K562 (cell line): ENCODE data around the gene CCN5. TPM values are rescaled to one million over a fixed set of nuclear protein-coding genes. Genes with fewer than 3 reads are reported as not detected.
A peak's percentile ranks its signal among the peaks of the same experiment; 100 is the strongest.

Experiments used
- ATAC-seq: fragments of 200-7000 bp; cut with Tn5 transposase; 3 replicates; pipeline ENCODE4 v1.9.1; 2020; ENCODE audit warnings: moderate library complexity
- BruUV-seq: library from RNA; stranded (reverse); fragments of 400-500 nt; replicated peaks from 2 replicates; lab custom pipeline; 2021; lab: Mats Ljungman, UMichigan
- CTCF ChIA-PET: fragments of 300-600 bp; formaldehyde crosslinking; extraction: SDS; loops from one replicate; lab custom pipeline; 2021; ENCODE audit warnings: low intra/inter-chr PET ratio; lab: Yijun Ruan, JAX
- POLR2A ChIA-PET: fragments of 300-600, 350-650 bp; sonication (Branson Sonifier 250); formaldehyde crosslinking; extraction: SDS; loops from one replicate; lab custom pipeline; 2021; ENCODE audit warnings: antibody characterized with exemption, inconsistent platforms; lab: Yijun Ruan, JAX
- DNase-seq, 4 experiments: peaks; one replicate each; pipeline versions ENCODE4 v3.0.0 to v3.0.0-alpha.2; 2011 to 2018; ENCODE audit warnings: low spot score in 3 of 4, mixed read lengths in 3 of 4; ENCODE audit errors: extremely low read depth in 1 of 4
- FAIRE-seq: peaks from 2 replicates; lab custom pipeline; 2011; peaks lifted over from hg19 to GRCh38; lab: Jason Lieb, UNC
- H2AFZ ChIP-seq: 2 replicates; pipeline ENCODE4 v1.6.0; 2011; ENCODE audit warnings: low read depth, low read length, control low read depth, inconsistent platforms
- H3K27ac ChIP-seq: fragments of 200-600 bp; 3 replicates; pipeline ENCODE4 v1.8.0; 2011; ENCODE audit warnings: low read depth, mild to moderate bottlenecking, control low read depth, inconsistent platforms, low read length, moderate library complexity, mixed read lengths; ENCODE audit errors: extremely low read depth
- H3K27me3 ChIP-seq, 2 experiments: fragments of 300-600 bp in 1 of 2; 2 replicates in 1 of 2; 3 replicates in 1 of 2; pipeline versions ENCODE4 v1.6.0 to v1.8.0; 2011; ENCODE audit warnings: inconsistent platforms in 2 of 2, low read length in 2 of 2, mild to moderate bottlenecking in 1 of 2, mixed read lengths in 1 of 2, moderate library complexity in 1 of 2; ENCODE audit not compliant: control insufficient read depth in 2 of 2, insufficient read depth in 2 of 2
- H3K36me3 ChIP-seq: fragments of 300-600 bp; 3 replicates; pipeline ENCODE4 v1.8.0; 2011; ENCODE audit warnings: mild to moderate bottlenecking, low read length, inconsistent platforms; ENCODE audit not compliant: control insufficient read depth, insufficient read depth
- H3K4me1 ChIP-seq, 2 experiments: fragments of 200-600 bp in 1 of 2; replicated peaks in 1 of 2; 2 replicates in 1 of 2; 3 replicates in 1 of 2; pipeline versions ENCODE4 v1.5.1 to v1.8.0; 2011; ENCODE audit warnings: inconsistent platforms in 2 of 2, low read length in 2 of 2, mild to moderate bottlenecking in 1 of 2, mixed read lengths in 1 of 2, moderate library complexity in 1 of 2; ENCODE audit not compliant: control insufficient read depth in 2 of 2, insufficient read depth in 2 of 2
- H3K4me2 ChIP-seq: 2 replicates; pipeline ENCODE4 v1.6.1; 2011; ENCODE audit warnings: low read length, control low read depth, inconsistent platforms, mixed read lengths; ENCODE audit not compliant: insufficient read depth
- H3K4me3 ChIP-seq: fragments of 200-600 bp; sonication (generic), shearing (Covaris generic); 2 replicates; pipeline ENCODE4 v1.5.1; 2016; ENCODE audit warnings: control low read depth, inconsistent platforms
- H3K79me2 ChIP-seq: fragments of 200-600 bp; 3 replicates; pipeline ENCODE4 v1.8.0; 2011; ENCODE audit warnings: low read length, inconsistent platforms; ENCODE audit not compliant: control insufficient read depth, insufficient read depth
- H3K9ac ChIP-seq, 2 experiments: 2 replicates each; pipeline versions ENCODE4 v1.6.0 to v1.6.1; 2011; ENCODE audit warnings: low read depth in 2 of 2, low read length in 2 of 2, control low read depth in 1 of 2, inconsistent platforms in 1 of 2, mild to moderate bottlenecking in 1 of 2, mixed read lengths in 1 of 2; ENCODE audit not compliant: insufficient read depth in 1 of 2
- H3K9me1 ChIP-seq: one replicate; pipeline ENCODE4 v1.6.0; 2011; ENCODE audit warnings: inconsistent platforms, mild to moderate bottlenecking, low read length, moderate library complexity; ENCODE audit not compliant: control insufficient read depth, insufficient read depth
- H3K9me3 ChIP-seq: replicated peaks from 2 replicates; pipeline ENCODE4 v1.5.1; 2011; ENCODE audit warnings: low read depth, low read length, inconsistent platforms; ENCODE audit not compliant: control insufficient read depth, insufficient read depth
- H4K20me1 ChIP-seq: replicated peaks from 2 replicates; pipeline ENCODE4 v1.6.1; 2011; ENCODE audit warnings: low read length, inconsistent platforms, mixed read lengths; ENCODE audit not compliant: control insufficient read depth, insufficient read depth
- BCOR ChIP-seq: fragments of 450-650 bp; IDR thresholded peaks from 2 replicates; pipeline ENCODE4 v1.6.1; 2016
- CTCF ChIP-seq, 3 experiments: IDR thresholded peaks in 2 of 3; conservative IDR thresholded peaks in 1 of 3; 2 replicates each; pipeline ENCODE4 v1.5.1; 2011 to 2012; ENCODE audit warnings: low read length in 3 of 3, mild to moderate bottlenecking in 3 of 3, control low read depth in 2 of 3, improper control_type of control experiment in 1 of 3, inconsistent platforms in 1 of 3, low read depth in 1 of 3, mixed read lengths in 1 of 3, moderate library complexity in 1 of 3; ENCODE audit not compliant: insufficient read depth in 2 of 3
- CTCFL ChIP-seq: IDR thresholded peaks from 2 replicates; pipeline ENCODE4 v1.6.1; 2011; ENCODE audit warnings: borderline replicate concordance, low read depth, mild to moderate bottlenecking, moderate library complexity, low read length; ENCODE audit not compliant: insufficient read depth, poor library complexity, severe bottlenecking
- DDX20 ChIP-seq: fragments of 450-650 bp; IDR thresholded peaks from 2 replicates; pipeline ENCODE4 v1.6.1; 2016; ENCODE audit warnings: missing genetic modification characterization, low read depth, mild to moderate bottlenecking, missing compliant biosample characterization, moderate library complexity
- EP400 ChIP-seq: fragments of 450-650 bp; IDR thresholded peaks from 2 replicates; pipeline ENCODE4 v1.6.1; 2017; ENCODE audit warnings: antibody characterized with exemption, mild to moderate bottlenecking, moderate library complexity
- GTF2E2 ChIP-seq: fragments of 200-800 bp; sonication (Bioruptor generic); IDR thresholded peaks from 2 replicates; pipeline ENCODE4 v1.6.1; 2016; ENCODE audit warnings: missing genetic modification characterization, missing compliant biosample characterization
- KDM1A ChIP-seq, 2 experiments: fragments of 450-650 bp; IDR thresholded peaks; 2 replicates each; pipeline ENCODE4 v1.6.1; 2016; ENCODE audit warnings: mild to moderate bottlenecking in 2 of 2
- MNT ChIP-seq, 2 experiments: fragments of 450-650 bp; conservative IDR thresholded peaks; 2 replicates each; pipeline ENCODE4 v1.6.1; 2017; ENCODE audit warnings: mild to moderate bottlenecking in 2 of 2, moderate library complexity in 2 of 2
- RB1 ChIP-seq: fragments of 450-650 bp; IDR thresholded peaks from 2 replicates; pipeline ENCODE4 v1.6.1; 2017; ENCODE audit warnings: low read depth, mild to moderate bottlenecking
- RBM25 ChIP-seq: fragments of 200-400 bp; formaldehyde crosslinking; IDR thresholded peaks from 2 replicates; pipeline ENCODE4 v1.6.1; 2018; ENCODE audit warnings: low read length, low read depth, moderate library complexity; ENCODE audit not compliant: severe bottlenecking
- SMARCA5 ChIP-seq: fragments of 450-650 bp; IDR thresholded peaks from 2 replicates; pipeline ENCODE4 v1.6.1; 2016
- TEAD1 ChIP-seq, 2 experiments: fragments of 450-650 bp in 1 of 2; sonication (generic) in 1 of 2; formaldehyde crosslinking; IDR thresholded peaks; 2 replicates each; pipeline versions ENCODE4 v1.4.0 to v1.8.0; 2020 to 2022; ENCODE audit warnings: mild to moderate bottlenecking in 2 of 2, missing genetic modification reagents in 1 of 2
- ZNF212 ChIP-seq: fragments of 450-650 bp; formaldehyde crosslinking; IDR thresholded peaks from 2 replicates; pipeline ENCODE4 v1.4.0; 2020; ENCODE audit warnings: mild to moderate bottlenecking
- ZNF551 ChIP-seq: fragments of 250-450 bp; sonication (Bioruptor Pico); IDR thresholded peaks from 2 replicates; pipeline ENCODE4 v1.5.0; 2021; ENCODE audit warnings: mild to moderate bottlenecking, moderate library complexity
- WGBS: fragments of 100-300 bp; shearing (Covaris generic); methylation state at CpG from one replicate; pipeline ENCODE4 v1.1.6; 2016; ENCODE audit warnings: low coverage, mixed read lengths; ENCODE audit not compliant: insufficient coverage; ENCODE audit errors: missing lambda C conversion rate; 5-methylcytosine and 5-hydroxymethylcytosine counted together
- in situ Hi-C: fragments of 300-500 bp; cut with MboI; formaldehyde crosslinking; loops from 4 replicates; pipeline ENCODE4 v1.15.0; 2018; ENCODE audit warnings: inconsistent platforms, mixed read lengths
- intact Hi-C: fragments of 100-400 bp; cut with micrococcal nuclease; formaldehyde crosslinking; loops from 2 replicates; pipeline ENCODE4 v1.14.2; 2022
- polyA plus RNA-seq, 8 experiments: library from polyadenylated mRNA; depleted of rRNA in 4 of 8; stranded (reverse) in 5 of 8; unstranded in 3 of 8; fragments of >200 nt; fragmentation: Nextera tagmentation in 2 of 8; fragmentation: Illumina TruSeq in 1 of 8; extraction: Ambion mirVana in 2 of 8; extraction: Trizol in 1 of 8; gene quantifications; 2 replicates each; pipeline versions ENCODE4 v1.2.1 to v1.2.3, GENCODE V29; 2011 to 2014; ENCODE audit warnings: inconsistent platforms in 1 of 8, missing spikeins in 1 of 8
- total RNA-seq, 7 experiments: library from RNA; depleted of rRNA in 6 of 7; stranded (reverse); fragments of >200 nt in 6 of 7; fragmentation: Illumina TruSeq in 2 of 7; extraction: Trizol in 2 of 7; gene quantifications; 2 replicates each; pipeline versions ENCODE4 v1.2.1 to v1.2.3, GENCODE V29; 2011 to 2021; ENCODE audit warnings: low replicate concordance in 1 of 7

CCN5 gene
- total and polyA plus RNA-seq, 9 of the 15 experiments (the other 6 are each of a cell fraction or from before 2014, with no cell fraction given) = not detected

GRCh38 chr20:44725837-44726236 is 10.7 kb downstream of the CCN5 start (continued):
- TF ChIP-seq MNT (conservative IDR thresholded peaks at IDR 0.05) = no peak
- no peak for TF ChIP-seq GTF2E2
- TF ChIP-seq TEAD1 (CRISPR knock-in tag; IDR thresholded peaks at IDR 0.05) = no peak
- TF ChIP-seq ZNF551 (CRISPR knock-in tag) = no peak
- no peak for TF ChIP-seq DDX20 (tag)
- peak in 1 of 2 experiments; percentile 50; a peak in 1 of 4 replicates for TF ChIP-seq KDM1A (IDR thresholded peaks at IDR 0.05)
- peak; percentile 93 for TF ChIP-seq RBM25
- TF ChIP-seq RB1 = no peak
- TF ChIP-seq ZNF212 (CRISPR knock-in tag) = no peak
- TF ChIP-seq BCOR = peak; percentile 75
- TF ChIP-seq SMARCA5 = 0 out of 2 replicates have a peak, but pooled peaks have one; percentile 52

- ChIA-PET CTCF (no interaction called here), POLR2A (interaction anchor here (1.1 kb wide), 1 partner anchor 15 kb away, joined by 3 read pairs; no protein-coding TSS in a partner anchor)
- H4K20me1 ChIP-seq = peaks cover 13% of the 10 kb centered on the region; the same call in 1 of the 2 replicates
- BruUV-seq = no TSS peak
- no peak overlapping the region for H3K4me3 ChIP-seq
- DNase-seq = no peak
- peaks cover 36 to 71% of the 10 kb centered on the region in 2 experiments for H3K27me3 ChIP-seq
- H3K4me2 ChIP-seq = no peak overlapping the region
- no peaks in the 10 kb centered on the region for H3K9me3 ChIP-seq
- H3K79me2 ChIP-seq = no peaks in the 10 kb centered on the region
- FAIRE-seq = no peak
- WGBS = 2% methylated on average over 11 of the region's 11 CpGs
- H3K27ac ChIP-seq = no peak overlapping the region
- ATAC-seq = peak; percentile 73
- no peak overlapping the region for H3K9ac ChIP-seq
- no peak overlapping the region for H2AFZ ChIP-seq
- in situ Hi-C loops (no loop called here), intact Hi-C loops (no loop called here)
- H3K9me1 ChIP-seq = no peaks in the 10 kb centered on the region
- TF ChIP-seq CTCFL = peak; percentile 51
- peak; percentile 33 to 64 (median 38); a peak in 5 of 6 replicates for TF ChIP-seq CTCF (IDR thresholded peaks at IDR 0.05 in 2 of 3, conservative IDR thresholded peaks at IDR 0.05 in 1 of 3; ENCODE audit: insufficient read depth in 2 of 3, low read depth in 1 of 3, low read length in 3 of 3)
- no peak for TF ChIP-seq EP400
- no peaks in the 10 kb centered on the region for H3K36me3 ChIP-seq
- peaks cover 0 to 10% of the 10 kb centered on the region in 2 experiments; a peak in 2 of 5 replicates for H3K4me1 ChIP-seq
These were observed 11.9 kb downstream of the CCN5 start for GRCh38 chr20:44727039-44727438.
